GM12892 (cell line): ENCODE measurements around the gene C18orf54.
"Not testable (repeated sequence)": the region's sequence is repeated elsewhere in the genome, so short reads cannot be mapped to it uniquely, and the experiment has no call there.

Experiments
- POLR2A ChIP-seq: IDR thresholded peaks from 2 replicates; pipeline ENCODE4 v1.6.1; 2011; ENCODE audit warnings: low read depth, low read length, control low read depth
- POLR2AphosphoS5 ChIP-seq: IDR thresholded peaks from 2 replicates; pipeline ENCODE4 v1.6.1; 2011; ENCODE audit warnings: low read depth, low read length, control low read depth

DNA sequence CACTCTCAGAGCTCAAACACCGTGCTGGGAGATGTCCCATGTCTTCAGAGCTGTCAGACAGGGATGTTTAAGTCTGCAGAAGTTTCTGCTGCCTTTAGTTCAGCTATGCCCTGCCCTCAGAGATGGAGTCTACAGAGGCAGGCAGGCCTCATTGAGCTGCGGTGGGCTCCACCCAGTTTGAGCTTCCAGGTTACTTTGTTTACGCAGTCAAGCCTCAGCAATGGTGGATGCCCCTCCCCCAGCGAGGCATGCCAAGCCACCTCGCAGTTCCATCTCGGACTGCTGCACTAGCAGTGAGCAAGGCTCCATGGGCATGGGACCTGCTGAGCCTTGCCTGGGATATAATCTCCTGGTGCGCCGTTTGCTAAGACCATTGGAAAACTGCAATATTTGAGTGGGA is 48.1 kb upstream of the C18orf54 start:
- TF ChIP-seq POLR2A, POLR2AphosphoS5: not testable (repeated sequence)
